Muscle of leg (tissue), 11 donors: ENCODE data around the gene PAK4. TPM values are rescaled to one million over a fixed set of nuclear protein-coding genes. Genes with fewer than 3 reads are reported as not detected.
"Not testable (repeated sequence)": the region's sequence is repeated elsewhere in the genome, so short reads cannot be mapped to it uniquely, and the experiment has no call there.

ENCODE experiments used
- DNase-seq: peaks from one replicate; pipeline ENCODE4 v3.0.0; 2013
- H3K27ac ChIP-seq: one replicate; pipeline ENCODE4 v1.5.1; 2013; ENCODE audit warnings: mild to moderate bottlenecking, low read length, control low read depth
- H3K27me3 ChIP-seq: one replicate; pipeline ENCODE4 v1.6.1; 2013; ENCODE audit warnings: low read length; ENCODE audit not compliant: control insufficient read depth, insufficient read depth
- H3K36me3 ChIP-seq: one replicate; pipeline ENCODE4 v1.6.1; 2013; ENCODE audit warnings: low read length; ENCODE audit not compliant: control insufficient read depth, insufficient read depth
- H3K4me1 ChIP-seq: one replicate; pipeline ENCODE4 v1.6.1; 2013; ENCODE audit warnings: low read length; ENCODE audit not compliant: control insufficient read depth, insufficient read depth
- H3K4me3 ChIP-seq: one replicate; pipeline ENCODE4 v1.5.1; 2013; ENCODE audit warnings: low read length, control low read depth
- H3K9me3 ChIP-seq: replicated peaks from 2 replicates; pipeline ENCODE4 v1.6.1; 2013; ENCODE audit warnings: low read depth, low read length; ENCODE audit not compliant: control insufficient read depth
- WGBS: methylation state at CpG from one replicate; pipeline ENCODE4 v1.1.5; 2013; ENCODE audit warnings: missing lambda C conversion rate; ENCODE audit not compliant: insufficient coverage; 5-methylcytosine and 5-hydroxymethylcytosine counted together
- polyA plus RNA-seq, 8 donors: library from polyadenylated mRNA; unstranded; fragments of 120-200 nt; gene quantifications; one replicate each; pipeline versions ENCODE4 v1.2.1 to v1.2.3, GENCODE V29; 2013; ENCODE audit warnings: inconsistent platforms in 1 of 8, low replicate concordance in 1 of 8; ENCODE audit not compliant: insufficient read length in 8 of 8, insufficient read depth in 1 of 8
- total RNA-seq: library from RNA; stranded (reverse); fragments of 120-200 nt; gene quantifications from one replicate; pipeline ENCODE4 v1.2.4, GENCODE V29; 2013

The PAK4 gene
- total and polyA plus RNA-seq, 9 donors, result 3.5 to 29.2 (median 20.4) TPM

DNA sequence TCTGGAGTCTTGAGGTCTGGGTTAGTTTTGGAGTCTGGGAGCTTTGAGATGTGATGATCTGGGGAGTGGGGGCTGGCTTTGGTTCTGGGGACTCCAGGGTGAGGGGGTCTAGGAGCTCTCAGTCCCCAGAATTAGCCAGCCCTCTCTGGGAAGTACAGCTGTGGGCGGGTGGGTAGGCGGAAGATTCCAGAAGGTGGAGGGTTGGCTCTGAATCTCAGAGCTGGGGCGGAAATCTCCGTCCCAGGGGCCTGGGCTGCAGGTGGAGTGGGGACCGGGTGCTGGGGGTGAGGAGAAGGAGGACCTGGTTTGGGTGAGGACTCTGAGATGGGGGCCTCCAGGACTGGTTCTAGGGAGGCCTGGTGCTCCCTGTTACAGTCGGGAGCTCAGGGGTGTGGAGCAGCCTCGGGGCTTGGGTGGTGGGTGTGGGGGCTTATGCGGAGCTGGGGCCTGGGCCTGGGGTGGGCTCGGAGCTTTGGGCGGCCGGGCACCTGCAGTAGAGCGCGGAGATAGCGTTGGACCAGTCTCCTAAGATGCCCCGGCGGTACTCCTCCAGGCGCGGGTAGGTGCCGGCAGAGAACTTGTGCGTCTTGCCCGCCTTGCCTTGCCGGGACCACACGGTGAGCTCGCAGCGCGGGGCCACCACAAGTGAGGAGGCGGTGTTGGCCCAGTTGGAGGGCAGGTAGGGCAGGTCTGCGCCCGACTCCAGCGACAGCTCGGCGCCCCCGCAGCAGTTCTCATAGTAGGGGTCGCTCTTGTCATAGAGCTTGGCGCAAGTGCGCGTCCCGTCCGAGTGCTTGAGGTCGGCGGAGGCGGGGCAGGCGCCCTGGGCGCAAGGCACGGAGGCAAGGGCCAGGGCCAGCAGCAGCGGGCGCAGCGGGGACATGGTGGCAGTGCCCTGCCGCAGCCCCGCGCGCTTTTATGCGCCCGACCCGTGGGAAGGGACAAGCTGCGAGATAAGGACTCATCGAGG, 78.1 kb downstream of the PAK4 start, which contains the start of gene SYCN:
Gene SYCN (minus strand): TSS at position 892 of the 970 bp plus-strand sequence. CDS start 9 bp downstream, at position 883.
- WGBS, result 18% methylated on average over 51 of the region's 57 CpGs
- H3K4me1 ChIP-seq, result no peaks in the 10 kb centered on the region
- no peaks in the 10 kb centered on the region for H3K9me3 ChIP-seq
- H3K4me3 ChIP-seq, result no peak within 1 kb of the TSS
- no peak for DNase-seq
- H3K27me3 ChIP-seq, result peaks cover 72% of the 10 kb centered on the region
- H3K36me3 ChIP-seq, result no peaks in the 10 kb centered on the region
- no peak within 1 kb of the TSS for H3K27ac ChIP-seq

DNA sequence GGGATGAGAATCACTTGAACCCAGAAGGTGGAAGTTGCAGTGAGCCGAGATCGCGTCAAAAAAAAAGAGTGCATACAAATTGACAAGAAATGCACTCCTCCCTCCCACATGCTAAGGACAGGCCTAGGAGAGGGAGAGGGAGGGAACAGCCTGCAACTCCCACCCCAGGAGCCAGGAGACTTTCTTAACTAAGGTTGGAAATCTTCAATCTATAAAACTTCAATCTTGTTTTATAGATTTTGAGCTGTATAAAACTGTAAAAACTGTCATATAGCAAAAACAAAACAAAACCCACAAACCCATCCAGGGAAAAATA, 79.8 kb downstream of the PAK4 start:
- peaks cover 60% of the 10 kb centered on the region for H3K27me3 ChIP-seq
- no peaks in the 10 kb centered on the region for H3K9me3 ChIP-seq
- no CpG with 5 or more reads among the region's 3 CpGs for WGBS
- H3K4me3 ChIP-seq, result no peak overlapping the region
- H3K36me3 ChIP-seq, result no peaks in the 10 kb centered on the region
- H3K27ac ChIP-seq, result no peak overlapping the region
- H3K4me1 ChIP-seq, result no peaks in the 10 kb centered on the region
- DNase-seq, result no peak

DNA sequence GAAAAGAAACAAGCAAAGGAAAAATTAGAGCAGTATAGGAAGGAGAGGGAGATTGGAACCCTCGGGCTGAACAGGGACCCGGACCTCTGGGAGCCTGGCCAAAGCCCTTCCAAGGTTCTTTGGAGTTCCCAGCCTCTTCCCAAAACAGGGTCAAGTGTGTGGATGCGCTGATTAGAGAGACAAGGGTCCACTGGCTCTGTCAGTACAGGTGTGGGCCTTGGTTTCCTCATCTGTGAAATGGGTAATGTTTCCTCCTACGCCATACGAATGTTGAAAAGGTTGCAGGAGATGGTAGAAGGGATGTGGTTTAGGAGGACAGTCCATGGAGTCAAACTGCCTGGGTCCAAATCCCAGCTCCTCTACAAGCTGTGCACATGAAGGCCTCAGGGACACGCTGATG, 80.5 kb downstream of the PAK4 start:
- Histone ChIP-seq H3K4me3 (no peak overlapping the region), H3K27me3 (peaks cover 53% of the 10 kb centered on the region), H3K27ac (no peak overlapping the region), H3K36me3 (no peaks in the 10 kb centered on the region), H3K4me1 (no peaks in the 10 kb centered on the region), H3K9me3 (no peaks in the 10 kb centered on the region)
- 75% methylated on average over 4 of the region's 6 CpGs for WGBS
- DNase-seq, result no peak

DNA sequence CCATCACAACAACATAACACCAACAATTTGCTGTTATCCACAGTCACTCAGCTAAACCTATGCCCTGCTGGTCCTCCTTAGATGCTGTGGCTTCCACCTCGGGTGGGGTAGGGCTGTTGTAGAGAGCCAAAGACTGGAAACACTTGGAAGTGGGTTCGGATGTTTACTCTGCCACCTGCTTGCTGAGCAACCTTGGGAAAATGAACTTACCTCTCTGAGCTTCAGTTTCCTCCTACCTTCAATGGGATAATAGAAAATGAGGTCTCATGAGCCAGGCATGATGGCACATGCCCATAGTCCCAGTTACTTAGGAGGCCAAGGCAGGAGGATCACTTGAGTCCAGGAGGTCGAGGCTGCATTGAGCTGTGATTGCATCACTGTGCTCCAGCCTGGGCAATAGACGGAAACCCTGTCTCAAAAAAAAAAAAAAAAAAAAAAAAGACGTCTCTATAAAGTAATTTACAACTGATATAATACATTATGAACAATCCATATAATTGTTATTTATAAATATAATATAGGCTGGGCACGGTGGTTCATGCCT, 81.8 kb downstream of the PAK4 start:
- peaks cover 44% of the 10 kb centered on the region for H3K27me3 ChIP-seq
- WGBS, result no CpG with 5 or more reads among the region's 6 CpGs
- H3K9me3 ChIP-seq, result no peaks in the 10 kb centered on the region
- no peak overlapping the region for H3K4me3 ChIP-seq
- no peak for DNase-seq
- no peak overlapping the region for H3K27ac ChIP-seq
- H3K36me3 ChIP-seq, result no peaks in the 10 kb centered on the region
- no peaks in the 10 kb centered on the region for H3K4me1 ChIP-seq

DNA sequence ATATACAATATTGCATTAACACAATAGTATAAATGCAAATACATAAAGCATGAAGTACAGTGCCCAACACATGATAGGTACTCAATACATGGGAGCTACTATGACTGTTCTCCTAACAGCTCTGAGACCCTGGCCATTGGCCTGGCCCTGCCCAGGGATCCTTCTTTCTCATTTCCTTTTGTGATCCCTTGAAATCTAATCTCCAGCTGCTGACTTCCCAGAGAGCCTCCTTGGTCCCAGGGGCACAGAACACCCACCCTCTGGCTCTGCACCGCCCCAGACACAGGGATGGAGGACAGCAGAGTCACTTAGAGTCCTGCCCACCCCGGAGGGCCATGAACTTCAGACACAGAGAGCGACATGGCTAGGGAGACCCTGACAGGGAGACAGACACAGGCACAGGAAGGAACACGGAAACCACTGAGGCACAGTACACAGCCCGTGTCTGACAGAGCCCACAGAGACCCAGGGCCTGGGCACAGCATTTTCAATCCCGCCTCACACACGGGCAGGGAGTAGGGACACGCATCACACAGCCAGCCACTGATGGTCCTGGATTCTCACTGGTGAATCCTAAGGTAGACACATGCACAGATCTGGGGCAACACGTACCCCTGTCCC, 82.7 kb downstream of the PAK4 start:
- Histone ChIP-seq H3K9me3 (no peaks in the 10 kb centered on the region), H3K27me3 (peaks cover 35% of the 10 kb centered on the region), H3K4me1 (no peaks in the 10 kb centered on the region), H3K4me3 (no peak overlapping the region), H3K36me3 (no peaks in the 10 kb centered on the region), H3K27ac (no peak overlapping the region)
- WGBS, result 63% methylated on average over 8 of the region's 9 CpGs
- DNase-seq, result no peak

DNA sequence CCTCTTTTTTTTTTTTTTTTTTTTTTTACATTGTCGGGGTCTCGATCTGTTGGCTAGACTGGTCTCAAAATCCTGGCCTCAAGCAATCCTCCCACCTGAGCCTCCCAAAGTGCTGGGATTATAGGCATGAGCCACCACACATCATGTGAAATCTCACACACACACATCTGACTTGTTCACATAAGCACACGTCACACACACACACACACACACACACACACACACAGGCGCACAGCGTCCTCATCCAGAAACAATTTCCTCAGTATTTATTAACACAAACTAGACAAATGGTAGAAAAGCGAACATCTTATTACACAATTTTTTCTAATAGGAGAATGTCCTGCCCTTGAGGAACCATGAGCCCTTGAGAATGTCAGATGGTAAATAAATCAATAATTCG, 83.6 kb downstream of the PAK4 start:
- H3K9me3 ChIP-seq, result no peaks in the 10 kb centered on the region
- no peak overlapping the region for H3K4me3 ChIP-seq
- no peaks in the 10 kb centered on the region for H3K36me3 ChIP-seq
- WGBS, result 60% methylated on average over 1 of the region's 7 CpGs
- H3K4me1 ChIP-seq, result no peaks in the 10 kb centered on the region
- H3K27me3 ChIP-seq, result peaks cover 26% of the 10 kb centered on the region
- no peak overlapping the region for H3K27ac ChIP-seq
- DNase-seq, result no peak

DNA sequence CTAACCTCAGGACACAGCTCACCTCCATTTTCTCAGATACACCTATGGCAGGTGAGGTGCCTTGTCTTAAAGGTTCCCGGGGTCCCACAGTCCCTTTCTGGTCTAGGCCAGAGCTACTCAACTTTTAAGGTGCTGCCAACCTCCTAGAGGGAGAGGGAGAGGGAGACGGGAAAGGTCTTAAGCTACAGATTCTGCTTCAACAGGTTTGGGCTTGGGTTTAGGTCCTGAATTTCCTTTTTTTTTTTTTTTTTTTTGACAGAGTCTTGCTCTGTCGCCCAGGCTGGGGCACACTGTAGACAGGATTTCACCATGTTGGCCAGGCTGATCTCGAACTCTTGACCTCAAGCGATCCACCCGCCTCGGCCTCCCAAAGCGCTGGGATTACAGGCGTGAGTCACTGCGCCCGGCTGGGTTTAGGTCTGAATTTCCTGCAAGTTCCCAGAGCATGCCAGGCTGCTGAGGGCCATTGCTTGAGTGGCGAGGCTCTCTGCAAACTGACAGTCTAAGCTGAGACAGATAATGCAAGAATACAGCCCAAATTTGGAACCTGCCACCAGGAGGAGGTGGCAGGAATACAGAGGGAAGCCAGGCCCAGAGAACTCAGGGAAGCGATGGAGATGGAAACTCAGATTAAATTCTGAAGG, 86.3 kb downstream of the PAK4 start:
- Histone ChIP-seq H3K36me3 (no peaks in the 10 kb centered on the region), H3K27me3 (peaks cover 5% of the 10 kb centered on the region), H3K9me3 (no peaks in the 10 kb centered on the region), H3K4me3 (no peak overlapping the region), H3K4me1 (no peaks in the 10 kb centered on the region), H3K27ac (no peak overlapping the region)
- DNase-seq, result no peak
- WGBS, result 63% methylated on average over 12 of the region's 13 CpGs

DNA sequence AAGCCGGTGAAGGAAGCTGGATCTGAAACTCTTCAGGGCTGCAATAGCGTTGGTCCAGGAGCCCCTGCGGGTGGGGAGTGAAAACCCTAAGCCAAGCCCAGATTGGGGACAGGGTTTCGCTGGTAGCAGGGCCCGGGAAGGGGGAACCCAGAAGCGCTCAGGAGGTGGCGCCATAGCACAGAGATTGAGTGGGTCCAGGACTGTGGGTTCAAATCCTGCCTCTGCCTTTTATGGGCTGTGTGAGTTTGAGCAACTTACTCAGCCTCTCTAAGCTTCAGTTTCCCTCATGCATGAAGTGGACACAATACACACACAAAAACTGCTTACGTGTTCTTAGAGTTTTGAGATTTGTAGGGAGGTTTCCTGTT, 86.8 kb downstream of the PAK4 start:
- Histone ChIP-seq H3K36me3 (no peaks in the 10 kb centered on the region), H3K27me3 (no peaks in the 10 kb centered on the region), H3K9me3 (no peaks in the 10 kb centered on the region), H3K4me1 (no peaks in the 10 kb centered on the region), H3K4me3 (no peak overlapping the region), H3K27ac (no peak overlapping the region)
- WGBS, result 6% methylated on average over 6 of the region's 8 CpGs
- no peak for DNase-seq

DNA sequence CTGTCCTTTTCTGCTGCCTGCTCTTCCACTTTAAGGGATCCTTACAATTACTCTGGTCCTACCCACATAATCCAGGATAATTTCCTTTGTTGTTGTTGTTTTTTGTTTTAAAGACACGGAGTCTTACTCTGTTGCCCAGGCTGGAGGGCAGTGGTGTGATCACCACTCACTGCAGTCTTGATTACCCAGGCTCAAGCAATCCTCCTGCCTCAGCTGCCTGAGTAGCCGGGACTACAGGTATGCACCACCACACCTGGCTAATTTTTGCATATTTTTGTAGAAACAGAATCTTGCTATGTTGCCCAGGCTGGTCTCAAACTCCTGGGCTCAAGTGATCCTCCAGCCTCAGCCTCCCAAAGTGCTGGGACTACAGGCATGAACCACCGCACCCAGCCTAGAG, 89.7 kb downstream of the PAK4 start:
- 100% methylated on average over 2 of the region's 3 CpGs for WGBS
- not testable (repeated sequence) for DNase-seq, H3K4me1 ChIP-seq, H3K9me3 ChIP-seq, H3K27ac ChIP-seq, H3K36me3 ChIP-seq, H3K4me3 ChIP-seq, H3K27me3 ChIP-seq

DNA sequence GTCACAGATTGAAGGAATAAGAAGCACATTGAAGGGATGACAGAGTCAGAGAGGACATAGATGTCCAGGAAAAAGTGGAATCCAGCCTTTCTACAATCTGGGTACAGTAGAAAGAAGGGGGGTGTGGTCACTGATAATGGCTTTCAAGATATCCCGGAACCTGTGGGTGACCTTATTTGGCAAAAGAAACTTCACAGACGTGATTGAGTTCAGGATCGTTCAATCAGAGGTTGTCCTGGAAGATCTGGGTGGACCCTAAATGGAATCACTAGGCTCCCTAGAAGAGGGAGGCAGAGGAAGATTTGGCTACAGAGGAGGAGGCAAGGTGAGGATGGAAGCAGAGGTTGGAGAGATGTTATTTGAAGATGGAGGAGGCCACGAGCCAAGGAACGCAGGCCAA, 91.5 kb downstream of the PAK4 start:
- Histone ChIP-seq H3K36me3 (no peaks in the 10 kb centered on the region), H3K4me3 (no peak overlapping the region), H3K27ac (no peak overlapping the region), H3K27me3 (no peaks in the 10 kb centered on the region), H3K9me3 (no peaks in the 10 kb centered on the region), H3K4me1 (no peaks in the 10 kb centered on the region)
- no peak for DNase-seq
- 80% methylated on average over 5 of the region's 5 CpGs for WGBS
